ENCODE results near the gene SLC25A2. TPM values are rescaled to one million over a fixed set of nuclear protein-coding genes. Genes with fewer than 3 reads are reported as not detected.

SLC25A2 gene
- total RNA-seq, 1 donor from 2014 or later: 0.71 TPM

DNA sequence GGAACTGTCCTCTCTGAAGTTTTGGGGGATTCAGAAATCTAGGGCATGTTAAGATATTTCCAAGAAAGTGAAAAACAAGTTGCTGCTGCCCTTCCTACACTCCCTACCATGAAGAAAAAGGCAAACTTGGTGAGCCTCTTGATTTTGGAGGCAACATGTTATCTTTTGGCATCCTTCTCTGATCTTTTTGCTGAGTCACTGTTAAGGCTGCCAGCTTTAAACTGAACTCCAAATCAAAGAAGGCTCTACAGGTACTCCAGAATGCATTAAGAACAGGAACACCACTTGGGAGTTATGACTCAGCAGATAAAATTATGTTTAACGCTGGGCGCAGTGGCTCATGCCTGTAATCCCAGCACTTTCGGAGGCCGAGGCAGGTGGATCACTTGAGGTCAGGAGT lies 34.7 kb downstream of the SLC25A2 start:
- intact Hi-C loops (cut with DNase I): no loop called here
- Histone ChIP-seq H3K27ac (no peak overlapping the region), H3K9me3 (peaks cover 100% of the 10 kb centered on the region), H3K36me3 (no peaks in the 10 kb centered on the region), H3K27me3 (ENCODE audit: low read depth) (no peaks in the 10 kb centered on the region), H3K4me1 (no peaks in the 10 kb centered on the region), H3K4me3 (no peak overlapping the region)
- TF ChIP-seq, protein P1, sequence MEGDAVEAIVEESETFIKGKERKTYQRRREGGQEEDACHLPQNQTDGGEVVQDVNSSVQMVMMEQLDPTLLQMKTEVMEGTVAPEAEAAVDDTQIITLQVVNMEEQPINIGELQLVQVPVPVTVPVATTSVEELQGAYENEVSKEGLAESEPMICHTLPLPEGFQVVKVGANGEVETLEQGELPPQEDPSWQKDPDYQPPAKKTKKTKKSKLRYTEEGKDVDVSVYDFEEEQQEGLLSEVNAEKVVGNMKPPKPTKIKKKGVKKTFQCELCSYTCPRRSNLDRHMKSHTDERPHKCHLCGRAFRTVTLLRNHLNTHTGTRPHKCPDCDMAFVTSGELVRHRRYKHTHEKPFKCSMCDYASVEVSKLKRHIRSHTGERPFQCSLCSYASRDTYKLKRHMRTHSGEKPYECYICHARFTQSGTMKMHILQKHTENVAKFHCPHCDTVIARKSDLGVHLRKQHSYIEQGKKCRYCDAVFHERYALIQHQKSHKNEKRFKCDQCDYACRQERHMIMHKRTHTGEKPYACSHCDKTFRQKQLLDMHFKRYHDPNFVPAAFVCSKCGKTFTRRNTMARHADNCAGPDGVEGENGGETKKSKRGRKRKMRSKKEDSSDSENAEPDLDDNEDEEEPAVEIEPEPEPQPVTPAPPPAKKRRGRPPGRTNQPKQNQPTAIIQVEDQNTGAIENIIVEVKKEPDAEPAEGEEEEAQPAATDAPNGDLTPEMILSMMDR (IDR thresholded peaks at IDR 0.05): no peak
- ATAC-seq (no peak), DNase-seq (no peak)

DNA sequence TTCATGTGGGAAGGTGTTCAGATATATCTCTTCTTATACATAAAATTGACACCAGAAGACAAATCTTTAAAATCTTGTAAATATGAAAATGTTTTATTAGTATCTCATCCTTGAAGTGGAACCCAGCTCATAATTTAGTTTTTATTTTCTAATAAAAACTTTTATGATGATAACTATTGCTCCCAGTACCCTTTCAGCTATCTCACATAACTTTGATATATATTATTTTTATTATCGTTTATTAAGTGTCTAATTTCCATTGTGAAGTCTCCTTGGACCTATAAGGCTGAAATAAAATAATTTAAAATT lies 42.7 kb downstream of the SLC25A2 start:
- intact Hi-C loops (cut with DNase I): no loop called here
- no peaks in the 10 kb centered on the region for H3K36me3 ChIP-seq
- ATAC-seq (no peak), DNase-seq (no peak)
- no peaks in the 10 kb centered on the region for H3K4me1 ChIP-seq
- H3K4me3 ChIP-seq: no peak overlapping the region
- TF ChIP-seq, protein P1 (IDR thresholded peaks at IDR 0.05): no peak
- H3K9me3 ChIP-seq: peaks cover 100% of the 10 kb centered on the region
- no peak overlapping the region for H3K27ac ChIP-seq
- H3K27me3 ChIP-seq (ENCODE audit: low read depth): no peaks in the 10 kb centered on the region

DNA sequence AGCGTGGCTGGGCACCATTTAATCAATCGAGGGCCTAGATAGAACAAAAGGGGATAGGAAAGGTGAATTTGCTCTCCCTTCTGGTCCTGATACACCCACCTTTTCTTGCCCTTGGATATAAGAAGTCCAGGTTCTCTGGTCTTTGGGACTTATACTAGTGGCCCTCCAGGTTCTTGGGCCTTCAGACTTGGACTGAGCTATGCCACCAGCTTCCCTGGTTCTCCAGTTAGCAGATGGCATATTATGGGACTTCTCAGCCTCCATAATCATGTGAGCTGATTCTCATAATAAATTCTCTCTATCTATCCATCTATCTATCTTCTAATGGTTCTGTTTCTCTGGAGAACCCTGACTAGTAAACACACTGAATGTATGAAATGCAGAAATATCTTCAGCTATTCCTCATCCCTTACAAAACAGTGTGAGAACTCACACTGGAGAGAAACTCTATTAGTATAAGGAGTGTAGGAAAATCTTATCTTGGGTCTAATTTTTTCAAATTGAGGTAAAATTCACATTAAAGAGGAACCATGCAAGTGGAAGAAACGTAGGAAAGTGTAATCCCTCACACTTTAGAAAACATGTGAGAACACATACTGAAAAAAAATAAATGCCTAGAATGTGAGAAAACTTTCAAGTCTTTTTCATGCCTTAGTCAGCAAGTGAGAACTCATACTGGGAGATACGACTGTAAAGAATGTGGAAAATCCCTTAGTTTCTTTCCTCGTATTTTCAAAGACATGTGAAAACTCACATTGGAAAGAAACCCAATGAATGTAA lies 43.2 kb downstream of the SLC25A2 start:
- H3K9me3 ChIP-seq: peaks cover 100% of the 10 kb centered on the region
- no peak for DNase-seq
- no peak overlapping the region for H3K27ac ChIP-seq
- intact Hi-C loops (cut with DNase I): no loop called here
- no peaks in the 10 kb centered on the region for H3K27me3 ChIP-seq (ENCODE audit: low read depth)
- no peaks in the 10 kb centered on the region for H3K4me1 ChIP-seq
- no peak overlapping the region for H3K4me3 ChIP-seq
- ATAC-seq: no peak
- TF ChIP-seq, protein P1 (IDR thresholded peaks at IDR 0.05): no peak
- no peaks in the 10 kb centered on the region for H3K36me3 ChIP-seq

DNA sequence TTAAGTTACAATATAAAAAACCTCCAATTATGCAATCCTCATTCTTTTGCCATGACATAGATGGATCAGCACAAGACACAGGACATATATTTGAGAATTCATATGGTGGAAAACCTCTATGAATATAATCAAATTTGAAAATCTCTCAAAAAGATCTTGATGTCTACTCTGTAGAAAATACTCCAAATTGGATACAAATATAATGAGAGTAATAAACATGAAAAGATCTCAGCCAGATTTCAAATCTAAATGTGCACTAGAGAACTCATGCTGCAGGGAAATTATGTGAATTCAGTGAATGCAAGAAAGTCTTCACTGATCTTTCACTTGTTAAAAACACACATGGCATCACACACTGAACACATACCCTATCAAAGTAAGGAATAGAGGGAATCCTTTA lies 44.9 kb downstream of the SLC25A2 start:
- Histone ChIP-seq H3K27ac (no peak overlapping the region), H3K4me1 (no peaks in the 10 kb centered on the region), H3K27me3 (ENCODE audit: low read depth) (no peaks in the 10 kb centered on the region), H3K4me3 (no peak overlapping the region), H3K9me3 (peaks cover 100% of the 10 kb centered on the region), H3K36me3 (no peaks in the 10 kb centered on the region)
- no peak for DNase-seq
- TF ChIP-seq, protein P1 (IDR thresholded peaks at IDR 0.05): no peak
- intact Hi-C loops (cut with DNase I): no loop called here
- ATAC-seq: no peak

DNA sequence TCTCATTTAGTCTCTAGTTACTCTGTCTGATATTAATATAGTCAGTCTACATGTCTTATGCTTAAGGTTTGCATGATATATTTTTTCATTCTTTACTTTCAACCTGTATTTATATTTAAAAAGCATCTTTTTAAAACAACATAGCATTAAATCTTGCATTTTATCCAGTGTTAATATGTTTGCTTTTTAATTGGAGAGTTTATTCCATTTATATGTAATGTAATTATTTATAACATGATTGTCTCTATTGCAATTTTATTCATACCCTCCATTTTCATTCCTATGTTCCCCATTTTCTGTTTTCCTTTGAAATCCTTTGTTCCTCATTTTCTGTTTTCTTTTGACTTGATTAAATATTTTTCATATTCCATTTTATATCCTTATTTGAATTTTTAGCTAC lies 45.4 kb downstream of the SLC25A2 start:
- no peak for ATAC-seq

More for the DNA sequence above, 45.4 kb downstream of the SLC25A2 start:
- Histone ChIP-seq H3K9me3 (peaks cover 100% of the 10 kb centered on the region), H3K27me3 (ENCODE audit: low read depth) (no peaks in the 10 kb centered on the region), H3K4me3 (no peak overlapping the region), H3K27ac (no peak overlapping the region), H3K4me1 (no peaks in the 10 kb centered on the region), H3K36me3 (no peaks in the 10 kb centered on the region)
- intact Hi-C loops (cut with DNase I): no loop called here
- TF ChIP-seq, protein P1 (IDR thresholded peaks at IDR 0.05): no peak
- no peak for DNase-seq

Other genes with a start within 250 kb of the SLC25A2 start
- 5.6 TPM for gene PCDHB2, start 209.4 kb downstream of the SLC25A2 start, total RNA-seq
- gene PCDHB3, start 203.6 kb downstream of the SLC25A2 start, total RNA-seq: 1.5 TPM
- 2.2 TPM for gene PCDHB4, start 182.2 kb downstream of the SLC25A2 start, total RNA-seq
- gene PCDHB5, start 168.8 kb downstream of the SLC25A2 start, total RNA-seq: 1.8 TPM
- 0.41 TPM for gene PCDHB6, start 154.0 kb downstream of the SLC25A2 start, total RNA-seq
- 1.9 TPM for gene PCDHB7, start 131.4 kb downstream of the SLC25A2 start, total RNA-seq
- gene PCDHB8, start 126.3 kb downstream of the SLC25A2 start, total RNA-seq: 2.6 TPM
- gene PCDHB16, start 121.7 kb downstream of the SLC25A2 start, total RNA-seq: 2.6 TPM
- 3.0 TPM for gene PCDHB9, start 116.9 kb downstream of the SLC25A2 start, total RNA-seq
- gene PCDHB10, start 111.7 kb downstream of the SLC25A2 start, total RNA-seq: 2.0 TPM
- gene PCDHB11, start 104.4 kb downstream of the SLC25A2 start, total RNA-seq: 2.7 TPM
- 1.7 TPM for gene PCDHB12, start 95.3 kb downstream of the SLC25A2 start, total RNA-seq
- gene PCDHB13, start 90.1 kb downstream of the SLC25A2 start, total RNA-seq: 2.9 TPM
- gene PCDHB14, start 80.7 kb downstream of the SLC25A2 start, total RNA-seq: 2.1 TPM
- 2.8 TPM for gene PCDHB15, start 58.7 kb downstream of the SLC25A2 start, total RNA-seq
- 65.0 TPM for gene TAF7, start 16.7 kb upstream of the SLC25A2 start, total RNA-seq
- gene PCDHGA1, start 26.5 kb upstream of the SLC25A2 start, total RNA-seq: 0.53 TPM
- gene PCDHGA2, start 34.7 kb upstream of the SLC25A2 start, total RNA-seq: 2.7 TPM
- gene PCDHGA3, start 39.8 kb upstream of the SLC25A2 start, total RNA-seq: 1.8 TPM
- gene PCDHGB1, start 46.0 kb upstream of the SLC25A2 start, total RNA-seq: 1.8 TPM
- 3.1 TPM for gene PCDHGA4, start 51.0 kb upstream of the SLC25A2 start, total RNA-seq
- gene PCDHGB2, start 55.9 kb upstream of the SLC25A2 start, total RNA-seq: 3.7 TPM
- 2.8 TPM for gene PCDHGA5, start 60.1 kb upstream of the SLC25A2 start, total RNA-seq
- 2.2 TPM for gene PCDHGB3, start 66.2 kb upstream of the SLC25A2 start, total RNA-seq
- gene PCDHGA6, start 69.8 kb upstream of the SLC25A2 start, total RNA-seq: 3.2 TPM
- gene PCDHGA7, start 78.7 kb upstream of the SLC25A2 start, total RNA-seq: 1.9 TPM
- 5.3 TPM for gene PCDHGB4, start 83.6 kb upstream of the SLC25A2 start, total RNA-seq
- gene PCDHGA8, start 88.6 kb upstream of the SLC25A2 start, total RNA-seq: 1.5 TPM
- gene PCDHGB5, start 93.9 kb upstream of the SLC25A2 start, total RNA-seq: 9.1 TPM
- 4.8 TPM for gene PCDHGA9, start 98.7 kb upstream of the SLC25A2 start, total RNA-seq
- 7.7 TPM for gene PCDHGB6, start 104.0 kb upstream of the SLC25A2 start, total RNA-seq
- gene PCDHGA10, start 108.9 kb upstream of the SLC25A2 start, total RNA-seq: 5.4 TPM
- gene PCDHGB7, start 113.6 kb upstream of the SLC25A2 start, total RNA-seq: 15.9 TPM
- gene PCDHGA11, start 117.0 kb upstream of the SLC25A2 start, total RNA-seq: 3.2 TPM
- gene PCDHGA12, start 126.5 kb upstream of the SLC25A2 start, total RNA-seq: 5.9 TPM
- gene PCDHGC3, start 171.9 kb upstream of the SLC25A2 start, total RNA-seq: 82.4 TPM
- 1.5 TPM for gene PCDHGC4, start 181.0 kb upstream of the SLC25A2 start, total RNA-seq
- gene PCDHGC5, start 185.0 kb upstream of the SLC25A2 start, total RNA-seq: 1.8 TPM

All from lower lobe of right lung (tissue), 2 donors.